H9 (cell line): ENCODE measurements around the gene COX10. TPM values are rescaled to one million over a fixed set of nuclear protein-coding genes. Genes with fewer than 3 reads are reported as not detected.

Source experiments
- DNase-seq: peaks from one replicate; pipeline ENCODE4 v3.0.0-alpha.2; 2017
- H2AFZ ChIP-seq: one replicate; pipeline ENCODE4 v1.6.1; 2013; ENCODE audit warnings: mild to moderate bottlenecking, low read length, control low read depth, moderate library complexity
- H2AK5ac ChIP-seq: 2 replicates; pipeline ENCODE4 v1.6.1; 2013; ENCODE audit warnings: low read length, control low read depth, mixed read lengths; ENCODE audit not compliant: insufficient read length
- H2BK120ac ChIP-seq: one replicate; pipeline ENCODE4 v1.6.1; 2013; ENCODE audit warnings: low read depth, mild to moderate bottlenecking, low read length, control low read depth, inconsistent platforms; ENCODE audit not compliant: poor library complexity, severe bottlenecking
- H2BK12ac ChIP-seq: 2 replicates; pipeline ENCODE4 v1.6.1; 2013; ENCODE audit warnings: low read length, control low read depth, mixed read lengths, low read depth; ENCODE audit not compliant: insufficient read length
- H2BK15ac ChIP-seq: 2 replicates; pipeline ENCODE4 v1.6.1; 2013; ENCODE audit warnings: low read depth, low read length, control low read depth
- H2BK20ac ChIP-seq: one replicate; pipeline ENCODE4 v1.6.1; 2013; ENCODE audit warnings: low read depth, mild to moderate bottlenecking, low read length, control low read depth, inconsistent platforms; ENCODE audit not compliant: poor library complexity, severe bottlenecking
- H2BK5ac ChIP-seq: 2 replicates; pipeline ENCODE4 v1.6.1; 2013; ENCODE audit warnings: low read length, control low read depth, mixed read lengths; ENCODE audit not compliant: insufficient read length
- H3K14ac ChIP-seq: 2 replicates; pipeline ENCODE4 v1.6.1; 2013; ENCODE audit warnings: low read length, control low read depth; ENCODE audit not compliant: insufficient read depth
- H3K18ac ChIP-seq: 2 replicates; pipeline ENCODE4 v1.6.1; 2013; ENCODE audit warnings: low read depth, mild to moderate bottlenecking, mixed read lengths, low read length, control low read depth; ENCODE audit not compliant: insufficient read length
- H3K23ac ChIP-seq: 2 replicates; pipeline ENCODE4 v1.6.1; 2013; ENCODE audit warnings: low read length, control low read depth, mixed read lengths, low read depth; ENCODE audit not compliant: insufficient read length
- H3K23me2 ChIP-seq: 2 replicates; pipeline ENCODE4 v1.6.1; 2013; ENCODE audit warnings: low read depth, mild to moderate bottlenecking, mixed read lengths, low read length, control low read depth; ENCODE audit not compliant: insufficient read length, poor library complexity, severe bottlenecking
- H3K27ac ChIP-seq: 2 replicates; pipeline ENCODE4 v1.5.1; 2013; ENCODE audit warnings: low read length, control low read depth, mixed read lengths, low read depth; ENCODE audit not compliant: insufficient read length
- H3K27me3 ChIP-seq: 2 replicates; pipeline ENCODE4 v1.6.1; 2013; ENCODE audit warnings: low read length, control low read depth, inconsistent platforms; ENCODE audit not compliant: insufficient read depth
- H3K4ac ChIP-seq: 2 replicates; pipeline ENCODE4 v1.6.1; 2013; ENCODE audit warnings: low read depth, mild to moderate bottlenecking, control low read depth, inconsistent platforms, low read length, moderate library complexity
- H3K4me1 ChIP-seq: 2 replicates; pipeline ENCODE4 v1.6.1; 2013; ENCODE audit warnings: low read length, control low read depth, inconsistent platforms; ENCODE audit not compliant: insufficient read depth
- H3K4me2 ChIP-seq: 2 replicates; pipeline ENCODE4 v1.6.1; 2013; ENCODE audit warnings: low read length, control low read depth, mixed read lengths; ENCODE audit not compliant: insufficient read length, insufficient read depth
- H3K56ac ChIP-seq: 2 replicates; pipeline ENCODE4 v1.6.1; 2013; ENCODE audit warnings: low read depth, mild to moderate bottlenecking, mixed read lengths, low read length, control low read depth; ENCODE audit not compliant: insufficient read length
- H3K79me1 ChIP-seq: 2 replicates; pipeline ENCODE4 v1.6.1; 2013; ENCODE audit warnings: low read depth, mild to moderate bottlenecking, moderate library complexity, low read length, control low read depth, inconsistent platforms; ENCODE audit not compliant: insufficient read depth, poor library complexity, severe bottlenecking
- H3K79me2 ChIP-seq: 2 replicates; pipeline ENCODE4 v1.6.1; 2013; ENCODE audit warnings: low read length, control low read depth, inconsistent platforms; ENCODE audit not compliant: insufficient read depth
- H3K9ac ChIP-seq: 2 replicates; pipeline ENCODE4 v1.6.1; 2013; ENCODE audit warnings: low read length, control low read depth, mixed read lengths; ENCODE audit not compliant: insufficient read length; ENCODE audit errors: extremely low read depth
- H3K9me3 ChIP-seq: one replicate; pipeline ENCODE4 v1.6.1; 2013; ENCODE audit warnings: low read depth, low read length, inconsistent platforms; ENCODE audit not compliant: control insufficient read depth
- H3T11ph ChIP-seq: one replicate; pipeline ENCODE4 v1.6.1; 2013; ENCODE audit warnings: mild to moderate bottlenecking, low read length, control low read depth, inconsistent platforms
- H4K20me1 ChIP-seq: one replicate; pipeline ENCODE4 v1.6.1; 2013; ENCODE audit not compliant: control insufficient read depth, insufficient read length, insufficient read depth
- H4K5ac ChIP-seq: 2 replicates; pipeline ENCODE4 v1.6.1; 2013; ENCODE audit warnings: low read depth, mild to moderate bottlenecking, mixed read lengths, low read length, control low read depth; ENCODE audit not compliant: insufficient read length
- H4K8ac ChIP-seq: replicated peaks from 2 replicates; pipeline ENCODE4 v1.6.1; 2013; ENCODE audit warnings: low read length, control low read depth, mixed read lengths, low read depth; ENCODE audit not compliant: insufficient read length
- H4K91ac ChIP-seq: 2 replicates; pipeline ENCODE4 v1.6.1; 2013; ENCODE audit warnings: low read depth, mild to moderate bottlenecking, moderate library complexity, mixed read lengths, low read length, control low read depth; ENCODE audit not compliant: insufficient read length
- H3K27ac Mint-ChIP-seq, 3 experiments: 2 replicates in 2 of 3; 3 replicates in 1 of 3; pipeline ENCODE4 v1.8.0; 2020 to 2021; ENCODE audit warnings: mixed read lengths in 3 of 3, mild to moderate bottlenecking in 1 of 3, moderate library complexity in 1 of 3
- H3K27me3 Mint-ChIP-seq: 2 replicates; pipeline ENCODE4 v1.8.0; 2021; ENCODE audit warnings: low read depth, mild to moderate bottlenecking, moderate library complexity, mixed read lengths
- H3K36me3 Mint-ChIP-seq, 3 experiments: 2 replicates in 2 of 3; 3 replicates in 1 of 3; pipeline ENCODE4 v1.8.0; 2020 to 2021; ENCODE audit warnings: low read depth in 3 of 3, mixed read lengths in 3 of 3; ENCODE audit not compliant: insufficient read depth in 1 of 3
- H3K4me1 Mint-ChIP-seq, 2 experiments: 2 replicates each; pipeline ENCODE4 v1.8.0; 2020; ENCODE audit warnings: mixed read lengths in 2 of 2
- H3K4me3 Mint-ChIP-seq, 2 experiments: 2 replicates in 1 of 2; 3 replicates in 1 of 2; pipeline ENCODE4 v1.8.0; 2020 to 2021; ENCODE audit warnings: mild to moderate bottlenecking in 2 of 2, mixed read lengths in 2 of 2, moderate library complexity in 1 of 2
- H3K9me3 Mint-ChIP-seq, 2 experiments: 2 replicates in 1 of 2; 3 replicates in 1 of 2; pipeline ENCODE4 v1.8.0; 2020; ENCODE audit warnings: mild to moderate bottlenecking in 2 of 2, mixed read lengths in 2 of 2, moderate library complexity in 1 of 2
- CTCF ChIP-seq: fragments of 200-600 bp; sonication (generic); conservative IDR thresholded peaks from 3 replicates; pipeline ENCODE4 v1.8.0; 2021; ENCODE audit warnings: antibody characterized with exemption, mild to moderate bottlenecking
- WGBS: extraction: QIAGEN DNeasy Blood & Tissue Kit; methylation state at CpG from one replicate; pipeline ENCODE4 v1.1.7; 2013; ENCODE audit warnings: missing lambda C conversion rate, low lambda C conversion rate, mixed read lengths; ENCODE audit not compliant: insufficient read length; ENCODE audit errors: extremely low coverage; 5-methylcytosine and 5-hydroxymethylcytosine counted together
- total RNA-seq: library from RNA; stranded (reverse); gene quantifications from 2 replicates; pipeline ENCODE4 v1.2.1, GENCODE V29; 2021

Gene COX10
- total RNA-seq, 1 experiment from 2014 or later: 20.6 TPM

GRCh38 chr17:14052886-14053615 lies 16.3 kb upstream of the COX10 start:
- DNase-seq: no peak
- Histone ChIP-seq H3K27ac (no peak overlapping the region), H3K23me2 (no peaks in the 10 kb centered on the region), H2BK12ac (no peak overlapping the region), H3K79me2 (no peaks in the 10 kb centered on the region), H4K91ac (no peak overlapping the region), H2AK5ac (no peak overlapping the region), H2BK15ac (no peak overlapping the region), H3K23ac (no peak overlapping the region), H2BK120ac (no peak overlapping the region), H3K18ac (no peak overlapping the region), H3K4ac (no peak overlapping the region), H4K20me1 (no peaks in the 10 kb centered on the region), H3K14ac (no peak overlapping the region), H4K8ac (no peak overlapping the region), H3K56ac (no peak overlapping the region), H2BK5ac (no peak overlapping the region), H3T11ph (no peak overlapping the region), H2BK20ac (no peak overlapping the region), H4K5ac (no peak overlapping the region), H3K9me3 (no peaks in the 10 kb centered on the region), H3K9ac (no peak overlapping the region), H3K27me3 (no peaks in the 10 kb centered on the region), H3K79me1 (no peaks in the 10 kb centered on the region), H3K4me1 (no peaks in the 10 kb centered on the region), H3K4me2 (no peak overlapping the region), H2AFZ (no peak overlapping the region)
- WGBS: no CpG with 5 or more reads among the region's 6 CpGs
- Mint-ChIP-seq H3K9me3 (peaks cover 0 to 4% of the 10 kb centered on the region in 2 experiments; a peak in 2 of 5 replicates), H3K27ac (no peak overlapping the region), H3K4me1 (no peaks in the 10 kb centered on the region), H3K36me3 (peaks cover 0 to 6% (median 5%) of the 10 kb centered on the region in 3 experiments; a peak in 4 of 7 replicates), H3K4me3 (no peak overlapping the region), H3K27me3 (no peaks in the 10 kb centered on the region)
- TF ChIP-seq CTCF: no peak
